HG03064 (cell line): ENCODE data around the gene PCCB.
"Not testable (repeated sequence)": the region's sequence is repeated elsewhere in the genome, so short reads cannot be mapped to it uniquely, and the experiment has no call there.

Experiments used
- ATAC-seq: cut with Tn5 transposase; IDR thresholded peaks from one replicate; pipeline ENCODE4 v1.9.1; 2021; ENCODE audit warnings: low read depth; ENCODE audit not compliant: unreplicated experiment

Gene PCCB

GRCh38 chr3:136261826-136262225 is 11.7 kb downstream of the PCCB start:
- ATAC-seq = no peak

GRCh38 chr3:136262559-136262958 is 12.4 kb downstream of the PCCB start:
- no peak for ATAC-seq

DNA sequence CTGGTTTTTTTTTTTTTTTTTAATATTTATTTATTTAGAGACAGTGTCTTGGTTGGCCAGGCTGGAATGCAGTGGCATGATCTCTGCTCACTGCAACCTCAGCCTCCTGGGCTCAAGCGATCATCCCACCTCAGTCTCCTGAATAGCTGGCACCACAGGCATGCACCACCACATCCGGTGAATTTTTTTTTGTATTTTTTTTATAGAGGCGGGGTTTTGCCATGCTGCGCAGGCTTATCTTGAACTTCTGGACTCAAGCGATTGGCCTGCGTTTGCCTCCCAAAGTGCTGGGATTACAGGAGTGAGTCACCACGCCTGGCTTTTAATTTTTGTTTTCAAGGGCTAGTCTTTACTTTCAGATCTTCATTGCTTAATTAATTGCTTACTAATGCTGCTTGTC is 13.1 kb downstream of the PCCB start:
- no peak for ATAC-seq

DNA sequence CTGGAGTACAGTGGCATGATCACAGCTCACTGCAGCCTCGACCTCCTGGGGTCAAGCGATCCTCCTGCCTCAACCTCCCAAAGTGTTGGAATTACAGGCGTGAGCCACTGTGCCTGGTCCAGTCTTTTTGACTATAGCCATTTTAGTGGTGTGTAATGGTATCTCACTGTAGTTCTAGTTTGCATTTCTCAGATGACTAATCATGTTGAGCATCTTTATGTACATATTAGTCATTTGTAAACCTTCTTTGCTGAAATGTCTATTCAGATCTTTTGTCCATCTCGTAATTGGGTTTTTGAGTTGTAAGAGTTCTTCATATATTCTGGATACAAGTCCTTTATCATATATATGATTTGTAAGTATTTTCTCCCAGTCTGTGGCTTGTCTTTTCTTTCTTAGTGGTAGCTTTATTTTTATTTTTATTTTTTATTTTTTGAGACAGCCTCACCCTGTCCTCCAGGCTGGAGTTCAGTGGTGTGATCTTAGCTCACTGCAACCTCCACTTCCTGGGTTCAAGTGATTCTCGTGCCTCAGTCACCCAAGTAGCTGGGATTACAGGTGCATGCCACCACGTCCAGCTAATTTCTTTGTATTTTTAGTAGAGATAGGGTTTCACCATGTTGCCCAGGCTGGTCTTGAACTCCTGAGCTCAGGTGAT is 16.5 kb downstream of the PCCB start:
- ATAC-seq = not testable (repeated sequence)

DNA sequence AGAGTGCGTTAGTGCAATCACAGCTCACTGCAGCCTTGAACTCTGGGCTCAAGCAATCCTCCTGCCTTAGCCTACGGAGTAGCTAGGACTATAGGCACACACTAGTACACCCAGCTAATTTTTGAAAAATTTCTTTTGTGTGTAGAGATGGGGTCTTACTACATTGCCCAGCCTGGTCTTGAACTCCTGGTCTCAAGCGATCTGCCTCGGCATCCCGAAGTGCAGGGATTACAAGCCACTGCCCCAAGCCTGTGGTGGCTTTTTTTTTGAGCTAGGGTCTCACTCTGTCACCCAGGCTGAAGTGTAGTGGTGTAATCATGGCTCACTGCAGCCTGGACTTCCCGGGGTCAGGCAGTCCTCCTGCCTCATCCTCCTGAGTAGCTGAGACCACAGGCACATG is 17.1 kb downstream of the PCCB start:
- no peak for ATAC-seq

DNA sequence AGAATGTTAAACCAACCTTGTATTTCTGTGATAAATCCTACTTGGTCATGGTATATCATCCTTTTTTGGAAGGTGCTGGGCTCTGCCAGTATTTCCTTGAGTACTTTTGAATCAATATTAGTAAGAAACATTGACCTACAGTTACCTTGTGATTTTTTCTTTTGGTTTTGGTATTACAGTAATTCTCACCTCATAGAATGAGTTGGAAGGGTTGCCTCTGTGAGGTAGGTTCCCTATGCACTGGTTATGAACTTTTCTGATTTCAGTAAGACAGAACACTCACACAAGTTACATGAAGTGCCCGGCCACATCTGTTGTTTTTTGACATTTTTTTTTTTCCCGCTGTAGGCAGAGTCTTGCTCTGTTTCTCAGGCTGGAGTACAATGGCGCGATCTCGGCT is 20.0 kb downstream of the PCCB start:
- ATAC-seq = no peak

DNA sequence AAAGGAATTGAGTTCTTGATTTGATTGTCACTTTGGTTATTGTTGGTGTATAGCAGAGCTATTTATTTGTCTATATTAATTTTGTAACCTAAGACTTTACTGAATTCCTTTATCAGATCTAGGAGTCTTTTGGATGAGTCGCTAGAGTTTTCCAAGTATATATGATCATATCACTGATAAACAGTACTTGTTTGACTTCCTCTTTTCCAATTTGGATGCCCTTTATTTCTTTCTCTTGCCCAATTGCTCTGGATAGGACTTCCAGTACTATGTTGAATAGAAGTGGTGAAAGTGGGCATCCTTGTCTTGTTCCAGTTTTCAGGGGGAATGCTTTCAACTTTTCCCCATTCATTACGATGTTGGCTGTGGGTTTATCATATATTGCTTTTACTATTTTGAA is 21.5 kb downstream of the PCCB start:
- not testable (repeated sequence) for ATAC-seq

DNA sequence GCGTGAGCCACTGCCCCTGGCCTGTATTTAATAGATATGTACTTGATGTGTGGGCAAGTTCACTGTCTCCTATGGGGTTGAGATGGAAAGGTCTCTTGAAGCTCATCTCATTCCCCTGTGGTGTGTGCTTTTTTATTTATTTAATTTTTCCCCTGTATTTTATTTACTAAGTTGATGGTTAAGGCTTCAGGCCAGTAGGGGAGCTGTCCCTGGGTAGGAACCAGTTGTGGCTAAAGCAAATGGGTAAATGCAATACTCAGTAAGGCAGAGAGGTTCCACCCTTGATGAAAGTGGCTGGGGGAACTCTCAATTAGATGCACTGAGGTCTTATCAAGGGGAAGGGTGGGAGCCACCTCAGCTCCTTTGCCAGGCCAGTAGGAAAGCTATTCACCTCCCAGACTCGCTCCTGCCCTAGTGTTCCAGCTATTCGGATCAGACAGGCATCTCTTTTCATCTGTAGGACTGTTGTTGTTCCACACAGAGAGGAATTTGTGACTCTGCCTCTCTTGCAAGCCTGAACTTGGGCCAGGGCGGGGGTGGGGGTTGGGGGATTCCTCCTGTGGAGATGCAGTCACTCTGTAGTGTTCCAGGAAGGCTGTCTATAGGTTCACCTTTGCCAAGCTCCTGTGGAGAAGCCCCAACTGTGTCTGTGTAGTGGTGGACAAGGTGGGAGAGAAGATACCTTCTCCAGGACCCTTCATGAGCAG is 26.1 kb downstream of the PCCB start:
- no peak for ATAC-seq

- no peak for ATAC-seq
Measured at GRCh38 chr3:136277115-136277514, 27.0 kb downstream of the PCCB start.

GRCh38 chr3:136277634-136278033 is 27.5 kb downstream of the PCCB start:
- no peak for ATAC-seq

- ATAC-seq = no peak
Measured at GRCh38 chr3:136279092-136279491, 29.0 kb downstream of the PCCB start.

DNA sequence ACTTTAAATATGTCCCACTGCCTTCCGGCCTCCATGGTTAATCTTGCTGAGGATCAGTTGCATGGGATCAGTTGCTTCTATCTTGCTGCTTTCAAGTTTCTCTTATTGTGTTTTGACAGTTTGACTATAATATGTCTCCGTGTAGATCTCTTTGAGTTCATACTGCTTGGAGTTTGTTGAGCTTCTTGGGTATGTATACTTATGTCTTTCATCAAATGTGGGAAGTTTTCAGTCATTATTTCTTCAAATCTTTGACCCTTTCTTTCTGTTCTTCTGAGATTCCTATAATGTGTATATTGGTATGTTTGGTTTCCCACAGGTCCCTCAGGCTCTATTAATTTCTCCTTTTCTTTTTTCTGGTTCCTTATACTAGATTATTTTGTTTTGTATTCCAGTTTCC is 30.8 kb downstream of the PCCB start:
- ATAC-seq = no peak

- no peak for ATAC-seq
Measured at GRCh38 chr3:136281966-136282520, 31.9 kb downstream of the PCCB start.

DNA sequence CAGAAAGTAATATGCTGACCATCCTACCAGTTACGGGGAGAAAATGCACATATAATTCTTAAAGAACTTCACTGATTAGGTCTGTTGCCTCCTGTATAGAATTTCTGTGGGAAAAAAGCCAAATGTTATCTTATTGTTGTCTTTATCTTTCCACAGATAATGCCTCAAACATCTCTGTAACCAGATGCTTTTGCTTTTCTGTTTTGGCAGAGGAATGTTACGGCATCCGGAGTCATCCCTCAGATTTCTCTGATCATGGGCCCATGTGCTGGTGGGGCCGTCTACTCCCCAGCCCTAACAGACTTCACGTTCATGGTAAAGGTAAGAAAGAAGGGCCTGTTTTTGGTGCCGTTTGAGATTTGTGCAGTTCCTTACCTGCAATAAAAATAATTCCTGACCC is 33.5 kb downstream of the PCCB start:
- ATAC-seq = no peak

DNA sequence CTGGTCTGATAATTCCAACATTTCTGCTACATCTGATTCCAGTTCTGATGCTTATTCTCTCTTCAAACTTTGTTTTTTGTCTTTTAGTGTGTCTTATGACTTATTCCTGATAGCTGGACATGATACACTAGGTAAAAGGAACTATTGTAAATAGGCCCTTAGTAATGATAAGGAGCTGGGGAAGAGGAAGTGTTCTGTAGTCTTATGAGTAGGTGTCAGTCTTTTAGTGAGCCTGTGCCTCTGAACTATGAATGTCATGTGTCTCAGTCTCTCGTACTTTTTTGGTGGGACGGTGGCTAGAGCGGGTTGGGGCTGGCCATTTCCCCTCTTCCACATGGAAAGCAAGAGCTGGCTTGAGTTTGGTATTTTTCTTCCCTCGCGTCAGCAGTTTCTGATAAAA is 41.2 kb downstream of the PCCB start:
- no peak for ATAC-seq

DNA sequence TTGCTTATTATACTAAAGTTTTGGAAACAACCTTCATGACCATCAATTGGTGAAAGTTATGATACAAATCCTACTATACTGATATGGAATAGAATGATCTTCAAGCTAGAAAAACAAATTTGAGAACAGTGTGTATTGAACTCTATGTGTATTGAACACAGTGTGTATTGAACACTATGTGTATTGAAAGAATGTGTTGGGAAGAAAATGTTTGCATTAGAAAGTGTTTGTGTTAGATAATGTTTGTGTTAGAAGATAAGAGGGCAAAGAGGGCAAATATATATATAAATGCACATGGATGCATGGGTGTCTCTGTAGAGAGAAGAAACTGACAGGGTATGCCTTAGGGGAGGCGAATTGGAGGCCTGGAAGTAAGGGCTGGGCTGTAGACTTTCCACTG is 42.4 kb downstream of the PCCB start:
- ATAC-seq = no peak

- no peak for ATAC-seq
Measured at GRCh38 chr3:136293279-136293678, 43.1 kb downstream of the PCCB start.

- ATAC-seq = no peak
Measured at GRCh38 chr3:136294176-136294575, 44.0 kb downstream of the PCCB start.

DNA sequence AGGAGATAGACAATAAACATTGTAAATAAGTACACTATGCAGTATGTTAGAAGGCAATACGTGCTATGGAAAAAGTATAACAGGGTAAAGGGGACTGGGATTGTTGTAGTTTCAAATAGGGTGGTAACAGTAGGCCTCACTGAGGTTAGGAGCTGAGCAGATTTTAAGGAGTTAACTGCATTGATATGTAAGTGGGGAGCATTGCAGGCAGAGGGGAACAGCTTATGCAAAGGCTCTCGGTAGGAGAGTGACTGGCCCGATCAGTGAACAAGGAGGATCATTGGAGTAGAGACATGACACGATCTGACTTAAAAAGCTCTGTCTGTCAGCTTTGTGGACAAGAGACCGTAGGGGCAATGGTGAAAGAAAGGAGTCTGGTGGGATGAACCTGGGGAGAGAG is 46.8 kb downstream of the PCCB start:
- no peak for ATAC-seq

DNA sequence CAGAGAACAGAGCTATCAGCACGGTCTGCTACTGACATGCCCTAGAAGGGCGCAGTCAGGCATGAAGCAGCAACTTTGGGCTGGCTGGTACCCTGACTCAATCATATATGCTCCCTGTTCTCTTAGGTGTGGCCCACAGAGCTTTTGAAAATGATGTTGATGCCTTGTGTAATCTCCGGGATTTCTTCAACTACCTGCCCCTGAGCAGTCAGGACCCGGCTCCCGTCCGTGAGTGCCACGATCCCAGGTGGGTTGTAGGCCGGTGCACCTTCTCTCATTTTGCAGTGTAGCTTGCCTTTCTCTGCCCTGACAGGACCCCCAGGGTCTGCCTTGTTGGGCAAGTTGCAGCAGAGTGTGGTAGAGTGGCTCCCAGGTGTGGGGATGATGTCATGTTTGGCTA is 47.7 kb downstream of the PCCB start:
- no peak for ATAC-seq

DNA sequence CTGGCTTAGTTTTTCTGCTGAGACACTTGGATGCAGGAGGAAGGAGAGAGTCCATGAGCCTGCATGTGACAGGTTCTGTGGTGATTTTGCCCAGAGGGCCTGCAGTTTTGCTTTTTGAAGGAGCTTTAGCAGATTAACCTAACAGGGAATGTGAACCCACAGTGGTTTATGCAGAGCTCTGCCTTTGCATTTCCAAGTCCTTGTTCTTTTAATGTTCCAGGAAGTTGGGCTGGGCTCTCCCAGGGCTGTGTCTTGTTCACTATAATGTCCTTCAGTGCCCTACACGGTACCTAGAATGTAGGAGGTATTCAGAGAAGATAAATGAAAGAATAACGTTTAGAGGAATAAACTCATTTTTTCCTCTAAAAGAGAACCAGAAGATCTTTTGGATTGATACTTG is 50.3 kb downstream of the PCCB start:
- ATAC-seq = no peak

DNA sequence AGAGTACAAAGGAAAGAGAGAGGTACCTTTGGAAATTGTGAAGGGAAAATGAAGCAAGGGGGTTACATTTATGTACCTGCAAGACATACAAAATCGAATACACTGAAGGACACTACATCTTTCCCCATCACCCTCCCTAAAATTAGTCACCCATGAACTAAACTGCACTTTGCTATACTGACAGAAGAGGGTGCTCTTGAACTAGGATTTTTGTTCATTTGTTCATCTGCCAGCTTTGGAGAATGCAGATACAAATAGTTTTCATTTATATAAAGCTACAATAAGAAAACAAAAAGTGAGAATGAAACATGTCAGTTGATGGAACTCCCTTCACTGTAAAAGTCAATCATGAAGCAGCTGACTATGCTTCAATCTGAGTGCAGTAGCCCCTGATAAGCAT is 55.7 kb downstream of the PCCB start:
- ATAC-seq = no peak
